HG03432 (cell line): ENCODE results near the gene SLC9A2.

Source experiments
- ATAC-seq: cut with Tn5 transposase; IDR thresholded peaks from one replicate; pipeline ENCODE4 v1.9.1; 2021; ENCODE audit warnings: mild to moderate bottlenecking, moderate library complexity; ENCODE audit not compliant: unreplicated experiment

The SLC9A2 gene

GRCh38 chr2:102618452-102619413 lies 620 bp upstream of the SLC9A2 start:
- peak; percentile 17 for ATAC-seq

- no peak for ATAC-seq
Measured at GRCh38 chr2:102620332-102620731, 979 bp downstream of the SLC9A2 start.

- ATAC-seq, result no peak
Measured at GRCh38 chr2:102621630-102622029, 2.3 kb downstream of the SLC9A2 start.

GRCh38 chr2:102622646-102623045 lies 3.3 kb downstream of the SLC9A2 start:
- no peak for ATAC-seq

GRCh38 chr2:102630458-102630857 lies 11.1 kb downstream of the SLC9A2 start:
- ATAC-seq, result no peak

- ATAC-seq, result peak; percentile 78
Measured at GRCh38 chr2:102632380-102633175, 13.2 kb downstream of the SLC9A2 start.

- ATAC-seq, result no peak
Measured at GRCh38 chr2:102634831-102635241, 15.5 kb downstream of the SLC9A2 start.

GRCh38 chr2:102635317-102635716 lies 16.0 kb downstream of the SLC9A2 start:
- ATAC-seq, result no peak

- ATAC-seq, result no peak
Measured at GRCh38 chr2:102636283-102636907, 17.0 kb downstream of the SLC9A2 start.

- no peak for ATAC-seq
Measured at GRCh38 chr2:102637358-102637757, 18.0 kb downstream of the SLC9A2 start.

GRCh38 chr2:102639429-102639828 lies 20.1 kb downstream of the SLC9A2 start:
- no peak for ATAC-seq

- no peak for ATAC-seq
Measured at GRCh38 chr2:102652126-102652525, 32.8 kb downstream of the SLC9A2 start.

- ATAC-seq, result peak; percentile 82
Measured at GRCh38 chr2:102657770-102658169, 38.4 kb downstream of the SLC9A2 start.

- no peak for ATAC-seq
Measured at GRCh38 chr2:102660070-102660469, 40.7 kb downstream of the SLC9A2 start.

GRCh38 chr2:102660574-102660973 lies 41.2 kb downstream of the SLC9A2 start:
- ATAC-seq, result no peak

- no peak for ATAC-seq
Measured at GRCh38 chr2:102661846-102662245, 42.5 kb downstream of the SLC9A2 start.

GRCh38 chr2:102662833-102663232 lies 43.5 kb downstream of the SLC9A2 start:
- ATAC-seq, result no peak

GRCh38 chr2:102663381-102663780 lies 44.0 kb downstream of the SLC9A2 start:
- ATAC-seq, result no peak

- ATAC-seq, result peak; percentile 80
Measured at GRCh38 chr2:102664471-102664909, 45.1 kb downstream of the SLC9A2 start.

GRCh38 chr2:102667072-102667471 lies 47.7 kb downstream of the SLC9A2 start:
- ATAC-seq, result peak; percentile 40

- no peak for ATAC-seq
Measured at GRCh38 chr2:102668171-102668570, 48.8 kb downstream of the SLC9A2 start.
